ENCODE data around the gene PTPRK. TPM values are rescaled to one million over a fixed set of nuclear protein-coding genes. Genes with fewer than 3 reads are reported as not detected.

Gene PTPRK
- total RNA-seq, 1 donor from 2014 or later, result 48.4 TPM

DNA sequence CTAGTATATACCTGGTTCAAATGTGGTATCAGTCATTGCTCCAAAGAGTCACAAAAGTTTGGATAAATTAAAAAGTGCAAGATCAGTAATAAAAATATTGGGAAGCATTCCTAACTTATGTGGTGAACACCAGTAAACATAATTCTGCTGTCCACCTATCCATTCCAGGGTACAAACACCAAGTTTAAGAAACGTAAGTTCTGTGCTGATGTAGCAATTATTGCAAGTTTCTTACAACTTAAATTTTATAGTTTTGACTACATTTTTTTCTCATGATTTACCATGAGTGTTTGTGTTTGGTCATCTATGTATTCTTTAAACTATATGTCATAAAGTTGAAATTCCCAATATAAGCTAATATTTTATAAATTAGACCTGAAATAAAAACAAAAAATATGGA, 364.6 kb downstream of the PTPRK start:
- DNase-seq (ENCODE audit: low read depth) (no peak), FAIRE-seq (no peak)
- Histone ChIP-seq H3K27me3 (ENCODE audit: control insufficient read depth, insufficient read depth, low read length) (no peaks in the 10 kb centered on the region), H3K4me3 (ENCODE audit: low read depth, low read length) (no peak overlapping the region), H3K36me3 (ENCODE audit: control insufficient read depth, insufficient read depth, low read length) (no peaks in the 10 kb centered on the region)
- TF ChIP-seq CTCF (IDR thresholded peaks at IDR 0.05; ENCODE audit: insufficient read depth, low read length, severe bottlenecking), result no peak

GRCh38 chr6:128152551-128152950, 367.8 kb downstream of the PTPRK start:
- H3K36me3 ChIP-seq (ENCODE audit: control insufficient read depth, insufficient read depth, low read length), result no peaks in the 10 kb centered on the region
- no peaks in the 10 kb centered on the region for H3K27me3 ChIP-seq (ENCODE audit: control insufficient read depth, insufficient read depth, low read length)
- no peak overlapping the region for H3K4me3 ChIP-seq (ENCODE audit: low read depth, low read length)
- no peak for TF ChIP-seq CTCF (IDR thresholded peaks at IDR 0.05; ENCODE audit: insufficient read depth, low read length, severe bottlenecking)
- no peak for DNase-seq (ENCODE audit: low read depth)
- FAIRE-seq, result no peak

- no peak overlapping the region for H3K4me3 ChIP-seq (ENCODE audit: low read depth, low read length)
- TF ChIP-seq CTCF (IDR thresholded peaks at IDR 0.05; ENCODE audit: insufficient read depth, low read length, severe bottlenecking), result no peak
- DNase-seq (ENCODE audit: low read depth), result no peak
- no peak for FAIRE-seq
- H3K36me3 ChIP-seq (ENCODE audit: control insufficient read depth, insufficient read depth, low read length), result no peaks in the 10 kb centered on the region
- H3K27me3 ChIP-seq (ENCODE audit: control insufficient read depth, insufficient read depth, low read length), result no peaks in the 10 kb centered on the region
Measured at GRCh38 chr6:128150376-128150775, 370.0 kb downstream of the PTPRK start.

DNA sequence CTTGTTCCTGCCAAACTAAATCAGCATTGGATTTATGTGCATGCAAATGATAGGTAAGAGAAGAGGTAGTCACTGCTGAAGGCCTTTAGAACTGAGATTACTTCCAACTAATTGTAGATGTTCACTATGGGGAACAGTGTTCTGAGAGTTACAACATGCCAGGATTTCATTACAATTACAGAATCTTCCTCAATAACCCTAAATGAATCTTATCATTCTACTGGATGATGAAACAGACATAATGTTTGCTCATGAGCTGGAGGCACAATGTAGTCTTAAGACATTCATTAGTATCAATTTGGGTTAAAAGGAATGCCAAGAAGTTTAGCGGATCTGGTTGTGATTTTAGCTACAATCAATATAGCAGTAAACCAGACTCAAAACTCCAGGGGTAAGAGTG, 370.6 kb downstream of the PTPRK start:
- TF ChIP-seq CTCF (IDR thresholded peaks at IDR 0.05; ENCODE audit: insufficient read depth, low read length, severe bottlenecking), result no peak
- FAIRE-seq (no peak), DNase-seq (ENCODE audit: low read depth) (no peak)
- H3K27me3 ChIP-seq (ENCODE audit: control insufficient read depth, insufficient read depth, low read length), result no peaks in the 10 kb centered on the region
- no peaks in the 10 kb centered on the region for H3K36me3 ChIP-seq (ENCODE audit: control insufficient read depth, insufficient read depth, low read length)
- H3K4me3 ChIP-seq (ENCODE audit: low read depth, low read length), result no peak overlapping the region

GRCh38 chr6:128144320-128144719, 376.1 kb downstream of the PTPRK start:
- Histone ChIP-seq H3K36me3 (ENCODE audit: control insufficient read depth, insufficient read depth, low read length) (no peaks in the 10 kb centered on the region), H3K4me3 (ENCODE audit: low read depth, low read length) (no peak overlapping the region), H3K27me3 (ENCODE audit: control insufficient read depth, insufficient read depth, low read length) (no peaks in the 10 kb centered on the region)
- no peak for DNase-seq (ENCODE audit: low read depth)
- FAIRE-seq, result no peak
- TF ChIP-seq CTCF (IDR thresholded peaks at IDR 0.05; ENCODE audit: insufficient read depth, low read length, severe bottlenecking), result no peak

- TF ChIP-seq CTCF (IDR thresholded peaks at IDR 0.05; ENCODE audit: insufficient read depth, low read length, severe bottlenecking), result no peak
- H3K4me3 ChIP-seq (ENCODE audit: low read depth, low read length), result no peak overlapping the region
- DNase-seq (ENCODE audit: low read depth) (no peak), FAIRE-seq (no peak)
- no peaks in the 10 kb centered on the region for H3K27me3 ChIP-seq (ENCODE audit: control insufficient read depth, insufficient read depth, low read length)
- no peaks in the 10 kb centered on the region for H3K36me3 ChIP-seq (ENCODE audit: control insufficient read depth, insufficient read depth, low read length)
Measured at GRCh38 chr6:128141932-128142331, 378.5 kb downstream of the PTPRK start.

Measured in bronchial epithelial cell (primary cell).